Stimulated activated CD8-positive, alpha-beta memory T cell treated with anti-CD3 and anti-CD28 coated beads, Interleukin-7, amount 100 ng/mL, for 4 hours (primary cell): ENCODE measurements around the gene EMD.
A peak's percentile ranks its signal among the peaks of the same experiment; 100 is the strongest.
"Not testable (repeated sequence)": the region's sequence is repeated elsewhere in the genome, so short reads cannot be mapped to it uniquely, and the experiment has no call there.

Source experiments
- DNase-seq, 2 donors: peaks; one replicate each; pipeline ENCODE4 v3.0.0-alpha.2; 2020; ENCODE audit warnings: low read depth in 2 of 2

Gene EMD

GRCh38 chrX:154378799-154379568 is at the start of gene EMD:
Gene EMD, plus strand, starts transcription at chrX:154379295. Its CDS starts 190 bp downstream, at chrX:154379485.
- DNase-seq: peak; percentile 93 to 95

GRCh38 chrX:154332561-154332960 is 46.5 kb upstream of the EMD start:
- no peak for DNase-seq

- DNase-seq: no peak
Observed at GRCh38 chrX:154333116-154333515, 46.0 kb upstream of the EMD start.

- no peak for DNase-seq
Observed at GRCh38 chrX:154333837-154334271, 45.2 kb upstream of the EMD start.

- DNase-seq: no peak
Observed at GRCh38 chrX:154334496-154334895, 44.6 kb upstream of the EMD start.

GRCh38 chrX:154341399-154342298 is 37.4 kb upstream of the EMD start:
- not testable (repeated sequence) for DNase-seq

- DNase-seq: not testable (repeated sequence)
Observed at GRCh38 chrX:154343063-154343462, 36.0 kb upstream of the EMD start.

- not testable (repeated sequence) for DNase-seq
Observed at GRCh38 chrX:154343620-154344019, 35.5 kb upstream of the EMD start.

GRCh38 chrX:154348114-154348531 is 31.0 kb upstream of the EMD start:
- no peak for DNase-seq

GRCh38 chrX:154348646-154349358 is 30.3 kb upstream of the EMD start:
- no peak for DNase-seq

- no peak for DNase-seq
Observed at GRCh38 chrX:154349359-154349935, 29.6 kb upstream of the EMD start.

- no peak for DNase-seq
Observed at GRCh38 chrX:154349979-154350378, 29.1 kb upstream of the EMD start.

- no peak for DNase-seq
Observed at GRCh38 chrX:154350429-154351182, 28.5 kb upstream of the EMD start.

- DNase-seq: no peak
Observed at GRCh38 chrX:154351183-154352011, 27.7 kb upstream of the EMD start.

GRCh38 chrX:154352012-154352401 is 27.1 kb upstream of the EMD start:
- DNase-seq: no peak

- no peak for DNase-seq
Observed at GRCh38 chrX:154352466-154352865, 26.6 kb upstream of the EMD start.

GRCh38 chrX:154353172-154353843 is 25.8 kb upstream of the EMD start:
- no peak for DNase-seq

GRCh38 chrX:154354013-154354412 is 25.1 kb upstream of the EMD start:
- DNase-seq: no peak

- no peak for DNase-seq
Observed at GRCh38 chrX:154354516-154354915, 24.6 kb upstream of the EMD start.
